Omental fat pad (tissue), 4 donors: ENCODE data around the gene NLGN3. TPM values are rescaled to one million over a fixed set of nuclear protein-coding genes. Genes with fewer than 3 reads are reported as not detected.

Experiments
- ATAC-seq: fragments of 150-250 bp; one replicate; pipeline ENCODE4 v1.9.1; 2016; ENCODE audit warnings: mild to moderate bottlenecking, moderate library complexity; ENCODE audit not compliant: low FRiP score
- DNase-seq: peaks from one replicate; pipeline ENCODE4 v3.0.0-alpha.2; 2019; ENCODE audit warnings: low spot score
- total RNA-seq, 4 donors: library from RNA; depleted of rRNA; stranded (reverse); fragments of >200 nt; gene quantifications; one replicate each; pipeline ENCODE4 v1.1.0, GENCODE V29; 2016
- TF ChIP-seq, protein P1 (sequence below), 3 donors: fragments of 450-650 bp; IDR thresholded peaks; one replicate each; pipeline ENCODE4 v1.5.1; 2016 to 2017; ENCODE audit warnings: antibody characterized with exemption in 3 of 3, mild to moderate bottlenecking in 3 of 3, moderate library complexity in 2 of 3

Gene NLGN3
- total RNA-seq, 4 donors from 2014 or later = 0.25 to 1.7 (median 0.87) TPM

DNA sequence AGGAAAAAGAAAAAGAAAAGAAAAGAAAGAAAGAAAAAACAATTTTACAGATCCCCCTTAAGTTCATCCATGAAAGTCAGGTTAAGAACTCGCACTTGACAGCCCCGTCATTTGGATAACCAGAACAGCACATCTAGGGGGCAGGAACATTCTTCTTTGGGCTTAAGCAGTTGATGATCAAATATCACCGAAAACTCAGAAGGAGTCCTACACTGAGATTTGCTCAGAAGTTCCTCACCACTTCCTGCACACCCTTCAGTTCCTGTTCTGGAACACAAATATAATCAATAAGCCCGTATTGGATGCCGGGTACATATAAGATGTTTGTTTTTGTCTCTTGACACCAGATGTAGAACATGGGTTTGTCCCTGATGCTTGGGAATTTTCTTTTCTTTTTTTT is 14.7 kb downstream of the NLGN3 start:
- DNase-seq = no peak
- TF ChIP-seq, protein P1, sequence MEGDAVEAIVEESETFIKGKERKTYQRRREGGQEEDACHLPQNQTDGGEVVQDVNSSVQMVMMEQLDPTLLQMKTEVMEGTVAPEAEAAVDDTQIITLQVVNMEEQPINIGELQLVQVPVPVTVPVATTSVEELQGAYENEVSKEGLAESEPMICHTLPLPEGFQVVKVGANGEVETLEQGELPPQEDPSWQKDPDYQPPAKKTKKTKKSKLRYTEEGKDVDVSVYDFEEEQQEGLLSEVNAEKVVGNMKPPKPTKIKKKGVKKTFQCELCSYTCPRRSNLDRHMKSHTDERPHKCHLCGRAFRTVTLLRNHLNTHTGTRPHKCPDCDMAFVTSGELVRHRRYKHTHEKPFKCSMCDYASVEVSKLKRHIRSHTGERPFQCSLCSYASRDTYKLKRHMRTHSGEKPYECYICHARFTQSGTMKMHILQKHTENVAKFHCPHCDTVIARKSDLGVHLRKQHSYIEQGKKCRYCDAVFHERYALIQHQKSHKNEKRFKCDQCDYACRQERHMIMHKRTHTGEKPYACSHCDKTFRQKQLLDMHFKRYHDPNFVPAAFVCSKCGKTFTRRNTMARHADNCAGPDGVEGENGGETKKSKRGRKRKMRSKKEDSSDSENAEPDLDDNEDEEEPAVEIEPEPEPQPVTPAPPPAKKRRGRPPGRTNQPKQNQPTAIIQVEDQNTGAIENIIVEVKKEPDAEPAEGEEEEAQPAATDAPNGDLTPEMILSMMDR (IDR thresholded peaks at IDR 0.05) = no peak

GRCh38 chrX:71160475-71160874 is 15.8 kb downstream of the NLGN3 start:
- ATAC-seq (no peak), DNase-seq (no peak)
- TF ChIP-seq, protein P1 (IDR thresholded peaks at IDR 0.05) = no peak

More for the DNA sequence above, 14.7 kb downstream of the NLGN3 start:
- ATAC-seq = no peak

GRCh38 chrX:71162981-71163380 is 18.3 kb downstream of the NLGN3 start:
- ATAC-seq = no peak
- TF ChIP-seq, protein P1 (IDR thresholded peaks at IDR 0.05) = no peak
- no peak for DNase-seq

- TF ChIP-seq, protein P1 (IDR thresholded peaks at IDR 0.05) = no peak
- ATAC-seq (no peak), DNase-seq (no peak)
These were observed 19.4 kb downstream of the NLGN3 start for GRCh38 chrX:71164071-71164470.

GRCh38 chrX:71166461-71166860 is 21.8 kb downstream of the NLGN3 start:
- TF ChIP-seq, protein P1 (IDR thresholded peaks at IDR 0.05) = no peak
- ATAC-seq (no peak), DNase-seq (no peak)

GRCh38 chrX:71167031-71167781 is 22.6 kb downstream of the NLGN3 start:
- DNase-seq (no peak), ATAC-seq (no peak)
- TF ChIP-seq, protein P1 (IDR thresholded peaks at IDR 0.05) = no peak

DNA sequence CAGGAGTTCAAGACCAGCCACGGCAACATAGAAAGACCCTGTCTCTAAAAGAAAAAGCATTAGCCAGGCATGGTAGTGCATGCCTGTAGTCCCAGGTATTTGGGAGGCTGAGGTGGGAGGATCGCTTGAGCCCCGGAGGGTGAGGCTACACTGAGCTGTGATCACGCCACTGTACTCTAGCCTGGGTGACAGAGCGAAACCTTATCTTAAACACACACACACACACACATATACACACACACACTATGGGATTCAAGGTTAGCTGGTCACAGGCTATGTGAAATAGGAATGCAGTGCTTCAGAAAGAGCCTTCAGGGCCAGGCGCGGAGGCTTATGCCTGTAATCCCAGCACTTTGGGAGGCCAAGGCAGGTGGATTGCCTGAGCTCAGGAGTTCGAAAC is 23.5 kb downstream of the NLGN3 start:
- ATAC-seq (no peak), DNase-seq (no peak)
- TF ChIP-seq, protein P1 (IDR thresholded peaks at IDR 0.05) = no peak
